Activated CD4-positive, alpha-beta T cell treated with anti-CD3 and anti-CD28 coated beads, Interleukin-2, Interleukin-4, amounts not matched to agents 100 ng/mL and 50 ng/mL, durations not matched to agents 16 hours and 8 hours (primary cell): ENCODE measurements around the gene JPH2.

Experiments
- DNase-seq: peaks from one replicate; pipeline ENCODE4 v3.0.0-alpha.2; 2020; ENCODE audit warnings: low spot score

The JPH2 gene

GRCh38 chr20:44099832-44100231 is 87.2 kb downstream of the JPH2 start:
- DNase-seq, result no peak

DNA sequence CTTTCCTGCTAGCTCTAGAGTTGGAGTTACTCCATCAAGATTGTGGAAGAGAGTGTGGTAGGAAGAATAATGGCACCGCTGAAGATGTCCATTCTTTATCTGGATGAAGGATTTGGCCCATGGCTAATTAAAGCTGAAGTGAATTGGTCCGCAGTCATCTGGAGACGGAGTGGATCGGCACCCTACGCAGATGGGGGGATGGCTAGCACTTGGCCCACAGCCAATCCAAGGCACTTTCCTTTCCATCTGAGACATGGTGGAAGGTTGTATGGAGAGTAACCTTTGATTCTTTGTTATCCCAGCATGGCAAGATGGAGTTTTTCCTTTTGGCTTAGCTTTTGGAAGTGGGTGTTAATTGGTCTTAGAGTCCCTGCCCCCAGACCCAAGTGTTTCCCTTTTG is 88.3 kb downstream of the JPH2 start:
- no peak for DNase-seq

DNA sequence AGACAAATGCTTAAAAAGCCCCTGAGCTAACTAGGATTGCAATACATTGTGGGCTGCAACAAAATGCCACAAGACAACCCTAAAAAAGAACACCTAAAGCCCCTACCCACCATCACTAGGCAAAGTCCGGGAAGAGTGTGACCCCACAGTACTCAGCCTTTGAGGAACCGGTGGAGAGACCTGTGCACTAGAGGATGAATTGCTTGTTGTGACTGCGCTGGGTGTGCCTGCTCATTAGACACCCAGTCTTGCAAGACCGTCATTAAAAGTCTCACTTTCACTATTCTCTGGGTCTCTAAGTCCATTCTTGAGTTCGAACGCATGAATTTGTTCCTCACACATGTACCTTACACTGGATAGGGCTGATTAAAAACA is 88.7 kb downstream of the JPH2 start:
- DNase-seq, result no peak

GRCh38 chr20:44097521-44098255 is 89.3 kb downstream of the JPH2 start:
- DNase-seq, result no peak

GRCh38 chr20:44095831-44096230 is 91.2 kb downstream of the JPH2 start:
- no peak for DNase-seq

GRCh38 chr20:44093249-44093582 is 93.8 kb downstream of the JPH2 start:
- DNase-seq, result no peak

GRCh38 chr20:44092551-44093248 is 94.3 kb downstream of the JPH2 start:
- DNase-seq, result peak; percentile 53

DNA sequence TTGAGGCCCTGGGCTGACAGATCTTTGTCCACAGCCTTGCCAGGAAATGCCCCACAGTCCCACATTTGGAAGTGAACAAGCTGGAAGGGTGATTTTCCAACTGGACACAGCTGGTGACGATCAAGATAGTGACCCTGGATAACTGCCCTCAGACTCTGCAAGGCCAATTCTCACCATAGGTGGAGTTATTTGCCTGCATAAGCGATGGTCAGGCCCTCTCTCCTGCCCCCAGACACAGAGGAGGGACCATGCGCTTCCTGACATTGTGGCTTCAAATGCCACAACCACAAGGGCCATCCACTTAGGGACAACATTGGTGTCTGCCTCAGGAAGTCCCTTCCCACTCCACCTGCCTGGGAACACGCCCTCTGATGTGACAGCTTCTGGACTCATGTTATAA is 96.0 kb downstream of the JPH2 start:
- DNase-seq, result no peak

GRCh38 chr20:44089987-44090674 is 96.9 kb downstream of the JPH2 start:
- peak; percentile 22 for DNase-seq

- no peak for DNase-seq
Measured at GRCh38 chr20:44087857-44088120, 99.2 kb downstream of the JPH2 start.

DNA sequence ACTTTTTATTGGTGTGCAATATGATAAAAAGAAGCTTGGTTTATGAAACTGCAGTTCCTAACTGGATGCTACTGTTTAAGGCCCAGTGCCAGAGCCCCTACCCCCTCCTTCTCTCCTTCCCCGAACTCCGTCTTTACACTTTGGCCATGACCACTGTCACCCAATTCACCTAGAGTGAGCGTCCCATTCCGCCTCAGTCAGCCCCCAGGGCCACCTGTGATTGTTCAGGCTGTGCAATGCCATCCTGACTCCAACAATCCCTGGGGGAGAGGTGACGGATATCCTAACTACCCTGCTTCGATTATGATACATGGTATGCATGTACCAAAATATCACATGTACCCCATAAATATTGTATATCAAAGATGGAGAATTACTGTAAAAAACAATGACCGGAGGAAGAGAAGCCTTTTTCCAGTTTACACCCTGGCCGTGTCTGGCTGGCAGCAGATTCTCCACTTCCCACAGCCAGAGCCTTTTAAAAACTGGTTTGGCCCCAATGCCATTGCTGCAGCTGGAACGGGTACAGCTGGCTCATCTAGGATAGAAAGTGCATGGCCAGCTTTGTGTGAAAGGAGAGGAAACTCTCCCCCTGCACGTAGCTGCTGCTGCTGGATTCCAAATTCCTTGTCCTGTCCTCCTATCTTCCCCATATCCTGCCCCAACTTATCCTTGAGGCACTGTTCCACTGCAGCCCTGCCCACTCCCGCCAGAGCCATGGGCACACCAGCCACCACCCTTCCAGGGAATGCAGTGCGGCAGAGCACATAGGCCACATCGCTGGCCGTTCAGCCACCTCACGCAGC is 99.7 kb downstream of the JPH2 start:
- no peak for DNase-seq

DNA sequence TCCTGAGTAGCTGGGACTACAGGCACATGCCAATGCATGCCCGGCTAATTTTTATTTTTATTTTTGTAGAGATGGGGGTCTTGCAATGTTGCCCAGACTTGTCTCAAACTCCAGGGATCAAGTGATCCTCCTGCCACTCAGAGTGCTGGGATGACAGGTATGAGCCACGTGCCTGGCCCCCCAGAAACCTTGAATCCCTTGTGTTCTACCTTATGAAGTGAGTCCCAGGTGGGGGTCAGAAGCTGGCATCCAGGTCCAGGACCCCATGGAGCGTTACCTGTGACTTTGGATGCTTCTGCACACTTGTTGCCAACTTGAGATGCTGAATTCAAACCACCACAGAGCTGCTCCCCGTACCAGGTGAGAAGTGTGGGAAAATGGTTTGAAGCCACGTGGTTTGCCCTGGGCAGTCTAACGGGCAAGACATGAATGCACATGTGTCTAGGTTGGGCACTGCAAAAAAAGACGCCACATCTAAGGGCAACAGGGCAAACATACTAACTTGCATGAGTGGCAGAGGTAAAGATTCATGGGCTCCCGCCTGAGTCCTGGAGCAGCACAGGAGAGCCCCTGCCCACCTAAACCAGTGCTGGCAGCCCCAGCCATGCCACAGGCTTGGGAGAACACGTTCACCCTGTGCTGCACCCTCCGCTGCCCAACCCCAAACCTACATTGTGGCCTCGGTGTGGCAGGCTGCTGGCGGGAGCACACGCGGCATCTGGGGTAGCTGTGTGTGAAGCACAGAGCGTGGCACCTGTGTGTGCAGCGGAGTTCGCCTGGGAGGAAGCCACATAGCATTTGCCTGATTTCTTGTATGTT is 101.2 kb downstream of the JPH2 start:
- DNase-seq, result no peak

- DNase-seq, result no peak
Measured at GRCh38 chr20:44084891-44085290, 102.1 kb downstream of the JPH2 start.

- no peak for DNase-seq
Measured at GRCh38 chr20:44084439-44084838, 102.5 kb downstream of the JPH2 start.

GRCh38 chr20:44083220-44083933 is 103.6 kb downstream of the JPH2 start:
- no peak for DNase-seq

- no peak for DNase-seq
Measured at GRCh38 chr20:44081888-44082287, 105.1 kb downstream of the JPH2 start.

- no peak for DNase-seq
Measured at GRCh38 chr20:44081476-44081875, 105.5 kb downstream of the JPH2 start.

GRCh38 chr20:44080646-44081267 is 106.2 kb downstream of the JPH2 start:
- DNase-seq, result peak; percentile 79

DNA sequence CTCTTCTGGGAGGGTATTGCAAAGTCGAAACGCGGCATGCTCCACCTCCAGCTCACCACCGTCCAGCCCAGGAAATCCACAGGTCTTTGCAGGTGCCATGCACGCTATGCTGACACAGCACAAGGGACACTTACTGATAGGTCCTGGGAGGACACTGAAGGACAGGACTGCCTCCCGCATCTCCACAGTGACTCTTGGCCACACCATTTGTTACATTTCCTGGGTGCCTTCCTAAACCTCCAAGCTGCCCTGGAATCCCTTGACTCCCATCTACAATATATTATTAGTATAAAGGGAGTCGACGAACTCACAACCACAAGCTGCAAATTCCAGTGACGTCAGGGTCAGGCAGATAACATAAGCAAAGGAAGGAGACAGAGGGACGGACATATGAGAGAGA is 106.9 kb downstream of the JPH2 start:
- no peak for DNase-seq

GRCh38 chr20:44079291-44079690 is 107.7 kb downstream of the JPH2 start:
- DNase-seq, result no peak

DNA sequence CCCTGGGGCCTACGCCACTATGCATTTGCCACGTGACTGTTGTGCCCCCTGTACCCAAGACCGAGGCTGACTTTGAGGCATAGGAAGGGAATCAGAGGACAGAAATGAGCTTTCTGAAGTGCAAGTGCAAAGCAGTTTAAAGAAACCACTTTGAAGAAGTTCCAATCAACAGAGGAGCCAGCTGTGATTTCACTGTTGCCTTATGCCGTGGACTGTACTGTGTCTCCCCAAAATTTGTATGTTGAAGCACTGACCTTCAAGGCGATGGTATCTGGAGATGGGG is 111.1 kb downstream of the JPH2 start:
- DNase-seq, result no peak
